IPS DF 4.7 (cell line): ENCODE measurements around the gene VMO1.

Experiments
- DNase-seq: peaks from one replicate; pipeline ENCODE4 v3.0.0-alpha.2; 2013; ENCODE audit warnings: low spot score; ENCODE audit errors: extremely low read depth

VMO1 gene

GRCh38 chr17:4800462-4801196, 14.5 kb upstream of the VMO1 start:
- DNase-seq = no peak

DNA sequence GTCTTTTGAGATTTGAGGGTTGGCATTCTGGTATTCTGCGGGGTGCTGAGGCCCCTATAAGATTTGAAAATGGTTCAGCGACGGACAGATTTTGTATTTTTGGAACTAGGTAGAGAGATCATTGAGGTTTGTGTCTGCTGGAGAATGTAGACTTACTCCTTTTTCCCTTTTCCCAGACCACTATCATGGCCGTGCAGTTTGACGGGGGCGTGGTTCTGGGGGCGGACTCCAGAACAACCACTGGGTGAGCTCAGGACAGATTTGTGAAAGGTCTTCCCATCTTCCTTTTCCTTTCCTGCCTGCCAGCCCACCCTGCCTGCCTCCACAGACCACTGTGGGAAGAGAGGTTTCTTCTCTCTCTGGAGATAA, 10.4 kb upstream of the VMO1 start:
- no peak for DNase-seq

- DNase-seq = no peak
These were observed 9.0 kb upstream of the VMO1 start for GRCh38 chr17:4795168-4795567.

- DNase-seq = no peak
These were observed 4.5 kb upstream of the VMO1 start for GRCh38 chr17:4790705-4791088.

- no peak for DNase-seq
These were observed 4.0 kb upstream of the VMO1 start for GRCh38 chr17:4789951-4790704.

- no peak for DNase-seq
These were observed 3.5 kb upstream of the VMO1 start for GRCh38 chr17:4789701-4789950.

DNA sequence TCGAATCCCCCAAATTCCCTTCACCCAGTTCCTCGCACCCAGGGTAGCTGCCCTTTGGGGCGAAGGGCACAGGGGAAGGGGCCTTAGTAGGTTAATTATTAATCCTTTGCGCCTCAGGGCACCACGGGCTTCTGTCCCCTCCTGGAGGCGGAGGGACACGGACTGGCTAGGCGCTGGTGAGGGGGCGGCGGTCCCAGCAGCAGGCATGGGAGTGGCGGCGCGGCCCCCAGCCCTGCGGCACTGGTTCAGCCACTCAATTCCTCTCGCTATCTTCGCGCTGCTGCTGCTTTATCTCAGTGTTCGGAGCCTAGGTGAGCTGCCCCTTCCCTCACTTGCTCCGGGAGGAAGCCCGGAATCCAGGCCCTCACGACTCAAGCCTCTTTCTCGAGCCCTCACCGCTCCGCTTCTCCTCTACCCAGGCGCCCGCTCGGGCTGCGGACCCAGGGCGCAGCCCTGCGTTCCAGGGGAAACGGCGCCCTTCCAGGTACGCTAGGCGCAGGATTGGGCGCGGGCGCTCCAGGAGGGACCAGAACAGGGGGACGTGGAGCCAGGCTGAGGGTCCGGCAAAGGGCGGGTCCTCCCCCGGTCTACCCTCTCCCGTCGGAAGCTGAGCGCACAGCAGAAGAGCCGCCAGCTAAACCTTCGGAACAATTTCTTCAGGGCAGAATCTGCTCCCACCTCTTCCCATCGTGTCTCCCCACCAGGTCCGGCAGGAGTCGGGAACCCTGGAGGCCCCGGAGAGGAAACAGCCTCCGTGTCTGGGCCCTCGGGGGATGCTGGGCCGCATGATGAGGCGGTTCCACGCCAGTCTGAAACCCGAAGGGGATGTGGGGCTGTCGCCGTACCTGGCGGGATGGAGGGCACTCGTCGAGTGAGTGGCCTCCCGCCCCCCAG, 2.9 kb upstream of the VMO1 start, which contains the start of gene GLTPD2:
TSS of gene GLTPD2 (plus strand) at position 158 of the 894 bp plus-strand sequence. CDS start at position 206, 48 bp downstream.
- no peak for DNase-seq

- DNase-seq = no peak
These were observed 2.1 kb upstream of the VMO1 start for GRCh38 chr17:4788159-4788806.

DNA sequence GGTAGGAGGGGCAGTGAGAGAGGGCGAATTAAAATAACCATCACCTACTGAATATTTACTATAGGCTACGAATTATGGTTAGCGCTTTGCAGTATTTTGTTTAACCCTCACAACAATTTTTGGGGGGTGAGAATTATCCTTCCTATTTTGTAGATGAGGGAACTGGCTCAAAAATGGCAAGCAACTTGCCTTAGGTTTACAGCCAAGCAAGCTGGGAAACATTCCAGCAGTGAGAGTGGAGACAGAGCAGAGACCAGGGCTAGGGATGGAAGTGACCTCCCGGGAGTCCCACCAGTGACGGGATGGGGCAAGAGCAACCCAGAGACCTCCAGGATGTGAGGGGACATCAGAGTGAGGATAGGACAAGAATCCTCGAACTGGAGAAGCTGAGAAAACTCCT, 352 bp upstream of the VMO1 start:
- no peak for DNase-seq

GRCh38 chr17:4785311-4786105, 656 bp downstream of the VMO1 start:
- DNase-seq = no peak

GRCh38 chr17:4782652-4783051, 3.5 kb downstream of the VMO1 start:
- DNase-seq = no peak

DNA sequence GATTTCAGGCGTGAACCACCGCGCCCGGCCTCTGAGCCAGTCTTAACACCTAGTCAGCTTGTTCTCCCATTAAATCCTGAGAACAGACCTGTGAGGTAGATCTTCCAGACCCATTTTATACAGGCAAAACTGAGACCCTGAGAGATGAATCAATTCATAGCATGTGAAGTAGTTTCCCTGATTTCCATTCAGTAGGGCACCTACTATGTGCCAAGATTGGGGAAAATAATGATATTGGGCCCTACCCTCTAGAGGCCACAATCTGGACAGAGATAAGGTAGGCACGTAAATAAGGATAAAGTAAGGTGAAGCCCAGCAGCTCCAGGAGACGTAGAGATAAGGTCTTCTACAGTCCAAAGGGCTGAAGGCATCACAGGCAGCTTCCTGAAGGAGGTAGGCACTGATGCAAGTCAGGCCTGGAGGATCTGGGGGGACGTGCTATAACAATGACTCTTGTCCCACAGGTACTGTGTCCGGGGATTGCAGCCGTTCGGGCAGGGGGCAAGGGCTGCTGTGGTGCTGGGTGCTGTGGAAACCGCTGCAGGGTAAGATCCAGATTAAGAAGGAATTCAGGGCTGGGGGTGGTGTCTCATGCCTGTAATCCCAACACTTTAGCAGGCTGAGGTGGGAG, 5.7 kb downstream of the VMO1 start:
- DNase-seq = no peak

- DNase-seq = no peak
These were observed 8.0 kb downstream of the VMO1 start for GRCh38 chr17:4777969-4778760.

DNA sequence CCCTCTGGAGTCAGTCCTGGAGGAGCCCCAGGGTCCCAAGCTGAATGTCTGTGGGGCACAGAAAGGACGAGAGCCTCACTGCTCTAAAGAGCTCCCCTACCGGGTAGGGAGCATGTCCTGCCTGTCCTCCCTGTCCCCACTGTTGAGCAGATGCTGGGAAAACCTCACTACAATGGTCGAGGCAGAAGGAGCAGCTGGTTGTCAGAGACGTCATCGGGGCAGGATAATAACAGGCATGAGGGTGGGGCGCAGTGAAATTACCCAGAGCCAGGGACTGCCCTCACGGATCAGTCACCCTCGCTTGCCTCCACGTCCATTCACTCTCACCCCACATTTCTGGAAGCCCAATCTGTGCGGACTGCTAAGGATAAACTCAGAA, 13.9 kb downstream of the VMO1 start:
- no peak for DNase-seq

DNA sequence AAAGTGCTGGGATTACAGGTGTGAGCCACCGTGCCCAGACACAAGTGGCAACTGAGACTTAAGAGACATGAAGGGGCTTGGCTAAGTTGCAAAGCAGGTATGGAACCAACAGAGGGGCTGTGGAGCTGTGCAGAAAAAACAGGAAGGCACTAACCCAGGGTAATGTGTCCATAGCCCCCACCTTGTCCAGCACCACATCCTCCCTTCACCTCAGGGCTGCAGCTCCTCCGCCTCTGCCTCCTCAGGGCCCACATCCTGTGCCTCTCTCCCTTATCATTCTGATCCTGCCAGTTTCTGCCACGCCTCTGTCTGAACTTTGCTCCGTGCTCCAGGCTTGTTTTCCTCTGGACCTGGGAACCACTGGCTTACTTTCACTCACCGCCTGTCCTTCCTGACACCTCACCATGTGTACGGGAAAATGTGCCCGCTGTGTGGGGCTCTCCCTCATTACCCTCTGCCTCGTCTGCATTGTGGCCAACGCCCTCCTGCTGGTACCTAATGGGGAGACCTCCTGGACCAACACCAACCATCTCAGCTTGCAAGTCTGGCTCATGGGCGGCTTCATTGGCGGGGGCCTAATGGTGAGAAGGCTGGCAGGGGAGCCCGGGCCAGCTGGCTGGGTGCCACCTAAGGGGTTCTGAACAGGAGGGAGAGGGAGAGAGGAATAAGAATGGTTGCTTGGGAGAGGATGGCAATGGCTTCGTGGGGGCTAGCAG, 14.5 kb downstream of the VMO1 start, which contains the start of gene TM4SF5:
TSS of gene TM4SF5 (plus strand) at position 368 of the 716 bp plus-strand sequence. CDS start at position 405, 37 bp downstream.
- no peak for DNase-seq

- DNase-seq = no peak
These were observed 16.5 kb downstream of the VMO1 start for GRCh38 chr17:4769628-4770027.

DNA sequence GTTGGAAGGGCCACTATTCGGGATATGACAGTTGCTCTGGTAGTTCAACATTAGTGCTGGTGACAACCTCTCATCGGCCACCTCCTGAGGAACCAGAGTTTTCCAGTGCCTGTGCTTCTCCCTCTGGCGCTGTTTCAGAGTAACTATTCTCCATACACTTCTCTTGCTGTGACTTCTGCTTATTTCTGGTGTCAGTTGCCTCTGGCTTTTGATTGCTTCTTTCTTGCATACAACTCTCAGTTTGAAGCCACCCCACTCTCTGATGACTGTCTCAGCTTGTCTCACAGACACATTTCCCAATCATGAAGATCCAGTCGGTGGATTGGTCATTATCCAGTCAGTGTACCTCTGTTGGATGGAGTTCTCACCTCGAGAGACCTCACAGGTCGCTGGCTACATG, 17.9 kb downstream of the VMO1 start:
- no peak for DNase-seq

DNA sequence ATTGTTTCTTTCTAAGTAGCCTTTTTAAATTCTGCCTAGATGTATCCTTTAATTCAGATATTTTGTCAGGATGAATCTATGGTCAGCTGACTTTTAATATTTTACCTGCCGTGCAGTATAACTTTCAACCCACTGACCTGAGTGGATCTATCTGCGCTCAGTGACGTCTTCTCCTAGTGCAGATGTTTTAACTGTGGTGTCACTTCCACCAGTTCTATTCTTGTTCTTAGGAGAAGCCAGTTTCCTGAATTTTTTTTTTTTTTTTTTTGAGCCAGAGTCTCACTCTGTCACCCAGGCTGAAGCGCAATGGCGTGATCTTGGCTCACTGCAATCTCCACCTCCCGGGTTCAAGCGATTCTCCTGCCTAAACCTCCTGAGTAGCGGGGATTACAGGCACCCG, 19.4 kb downstream of the VMO1 start:
- DNase-seq = no peak

GRCh38 chr17:4766201-4766600, 20.0 kb downstream of the VMO1 start:
- DNase-seq = no peak
